ENCODE measurements around the gene VOPP1.
"Not testable (repeated sequence)": the region's sequence is repeated elsewhere in the genome, so short reads cannot be mapped to it uniquely, and the experiment has no call there.

The VOPP1 gene

DNA sequence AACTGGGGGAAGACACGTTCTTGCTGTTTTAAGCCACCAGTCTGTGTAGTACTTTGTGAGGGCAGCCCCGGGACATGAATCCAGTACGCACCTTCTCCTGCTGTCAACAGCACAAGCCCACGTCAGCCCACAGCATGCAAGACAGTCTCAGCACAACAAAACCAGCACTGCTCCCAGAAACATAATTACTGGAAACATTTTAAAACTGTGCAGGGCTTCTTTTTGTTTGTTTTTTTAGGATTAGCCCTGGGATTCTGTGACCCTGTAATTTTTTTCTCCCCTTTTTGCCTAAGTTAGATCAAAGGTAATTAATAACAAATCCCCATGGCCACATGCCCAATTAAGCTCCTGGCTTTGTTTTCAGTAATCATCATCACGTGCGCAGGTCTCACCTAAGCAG is 87.5 kb downstream of the VOPP1 start:
- no peak for DNase-seq

DNA sequence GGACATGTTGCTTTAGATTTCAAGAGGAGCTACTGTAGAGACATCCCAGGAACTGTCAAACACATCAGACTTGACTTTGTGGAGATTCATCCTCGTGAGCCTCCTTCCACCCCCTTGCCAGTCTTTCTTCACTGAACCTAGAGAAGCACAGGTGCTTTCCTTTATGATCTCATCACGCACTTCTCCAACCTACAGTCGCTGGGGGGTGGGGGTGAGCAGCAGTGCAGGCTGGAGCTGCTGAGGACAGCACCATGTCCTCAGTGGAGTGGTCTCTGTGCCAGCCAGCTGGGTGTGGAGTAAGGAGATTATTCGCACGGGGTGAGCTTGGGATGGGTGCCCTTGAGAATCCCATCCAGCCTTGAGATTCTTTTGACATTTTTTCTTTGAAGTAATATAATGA is 88.1 kb downstream of the VOPP1 start:
- no peak for DNase-seq

DNA sequence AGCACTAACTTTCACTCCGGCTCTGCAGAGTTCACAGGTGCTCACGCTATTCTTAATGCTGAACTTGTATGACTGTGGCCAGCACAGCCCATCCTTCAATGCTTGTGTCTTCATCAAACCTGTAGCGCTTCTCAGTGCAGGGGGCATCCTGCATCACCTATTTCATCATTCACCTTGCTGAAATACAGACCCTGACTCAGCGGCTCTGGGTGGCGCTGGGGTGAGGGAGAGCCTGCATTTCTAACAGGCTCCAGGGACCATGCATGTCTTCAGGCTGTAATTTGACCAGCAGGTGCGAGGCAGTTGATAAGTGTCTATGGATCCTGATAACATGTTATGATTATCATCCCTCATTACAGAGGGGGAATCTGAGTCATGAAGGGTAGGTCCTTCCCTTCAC is 89.3 kb downstream of the VOPP1 start:
- DNase-seq: no peak

DNA sequence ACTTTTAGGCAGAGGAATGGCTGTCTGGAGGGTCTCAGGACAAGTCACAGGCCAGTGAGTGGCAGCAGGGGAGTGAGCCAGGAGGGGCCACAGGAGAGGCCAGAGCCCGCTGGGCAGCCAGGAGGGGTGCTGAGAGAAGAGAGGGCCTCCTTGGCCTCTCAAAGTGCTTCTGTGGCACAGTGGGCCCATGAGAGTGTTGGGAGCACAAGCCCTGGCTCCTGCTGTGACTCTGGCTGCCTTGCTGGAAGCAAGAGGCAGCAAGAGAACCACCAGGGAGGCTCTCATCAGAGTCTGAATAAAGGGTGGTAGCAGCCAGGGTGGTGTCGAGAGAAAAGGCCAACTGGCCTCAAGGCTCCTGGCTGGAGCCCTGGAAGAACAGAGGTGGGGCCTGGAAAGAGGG is 91.1 kb downstream of the VOPP1 start:
- no peak for DNase-seq

DNA sequence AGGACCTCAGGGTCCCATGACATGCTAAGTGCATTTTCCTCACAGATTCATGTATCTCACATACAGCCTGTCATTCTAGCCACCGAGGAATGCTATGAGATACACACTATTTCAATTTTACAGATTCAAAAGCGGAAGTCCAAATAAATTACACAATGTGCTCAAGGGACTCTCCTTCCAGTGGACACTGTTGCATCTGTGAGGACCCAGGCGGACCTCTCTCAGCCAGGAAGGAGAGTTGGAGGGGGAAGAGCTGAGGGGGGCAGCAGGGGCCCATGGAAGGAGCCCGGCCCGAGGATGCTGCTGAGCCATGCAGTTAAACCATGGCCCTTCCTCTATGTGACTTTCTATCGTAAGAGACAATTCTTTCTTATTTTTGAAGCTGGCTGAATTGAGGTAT is 93.6 kb downstream of the VOPP1 start:
- DNase-seq: no peak

DNA sequence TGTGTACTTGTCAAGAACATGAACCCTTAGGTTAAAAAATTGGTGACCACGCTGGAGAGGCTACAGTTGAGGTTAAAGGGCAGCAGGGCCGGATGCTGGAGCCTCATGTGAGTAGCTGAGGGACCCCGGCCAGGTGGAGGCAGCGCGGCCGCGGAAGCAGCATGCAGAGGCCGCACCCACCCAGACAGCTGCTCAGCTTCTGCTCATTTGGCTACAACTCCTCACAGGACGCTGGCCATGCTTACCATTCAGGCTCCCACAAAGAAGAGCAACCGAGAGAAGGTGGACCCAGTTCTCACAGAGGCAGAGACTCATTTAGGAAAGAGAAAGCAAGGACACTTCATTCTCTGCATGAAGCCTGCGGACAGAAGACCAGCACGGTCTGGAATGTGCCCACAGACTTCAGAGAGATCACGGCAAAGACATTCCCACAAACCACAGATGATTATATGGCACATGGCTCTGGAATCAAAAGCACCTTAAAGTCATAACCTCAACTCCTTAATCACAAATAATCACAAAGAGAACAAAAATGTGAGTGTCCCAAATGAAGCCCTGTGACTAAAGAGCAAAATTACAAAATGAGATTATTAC is 94.4 kb downstream of the VOPP1 start:
- DNase-seq: peak; percentile 94

DNA sequence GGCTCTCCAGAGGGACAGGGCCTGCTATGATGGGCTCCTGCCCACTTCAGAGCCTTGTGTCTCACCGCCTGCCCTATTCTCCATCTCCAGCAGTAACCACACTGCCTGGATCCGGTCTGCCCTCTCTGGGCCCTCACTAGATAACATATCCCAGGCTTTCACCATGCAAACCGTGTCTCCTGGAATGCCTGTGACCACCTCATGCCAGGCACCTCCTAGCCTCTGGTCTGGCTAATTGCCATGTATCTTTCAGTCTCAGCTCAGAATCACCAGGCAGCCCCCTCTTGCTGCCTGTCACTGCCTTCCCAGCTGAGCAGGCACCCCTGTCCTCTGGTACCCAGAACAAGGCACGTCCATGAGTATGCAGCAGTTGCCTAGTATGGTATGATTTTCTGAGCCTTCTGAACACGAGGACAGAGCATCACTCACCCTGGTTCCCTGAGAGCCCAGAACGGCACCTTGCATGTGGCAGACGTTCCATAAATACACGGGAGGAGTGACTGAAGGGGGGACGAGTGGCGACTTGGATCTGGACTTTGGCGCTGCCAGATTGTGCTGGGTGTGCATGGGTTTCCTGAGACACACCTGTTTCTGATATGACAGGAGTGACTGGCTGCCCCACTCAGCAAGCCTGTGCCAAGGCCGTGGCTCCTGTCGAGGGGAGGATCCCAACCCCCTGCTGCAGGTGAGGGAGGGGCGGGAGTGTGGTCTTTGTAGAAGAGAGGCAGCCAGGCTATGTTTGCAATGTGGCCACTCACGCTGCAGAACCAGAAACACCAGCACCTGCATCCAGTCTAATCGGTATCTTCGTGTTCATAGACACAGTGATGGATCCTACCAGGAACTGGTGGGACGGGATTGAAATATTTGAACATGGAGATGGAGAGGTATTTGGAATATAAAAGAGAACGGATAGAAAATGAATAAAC is 95.2 kb downstream of the VOPP1 start:
- DNase-seq: no peak

DNA sequence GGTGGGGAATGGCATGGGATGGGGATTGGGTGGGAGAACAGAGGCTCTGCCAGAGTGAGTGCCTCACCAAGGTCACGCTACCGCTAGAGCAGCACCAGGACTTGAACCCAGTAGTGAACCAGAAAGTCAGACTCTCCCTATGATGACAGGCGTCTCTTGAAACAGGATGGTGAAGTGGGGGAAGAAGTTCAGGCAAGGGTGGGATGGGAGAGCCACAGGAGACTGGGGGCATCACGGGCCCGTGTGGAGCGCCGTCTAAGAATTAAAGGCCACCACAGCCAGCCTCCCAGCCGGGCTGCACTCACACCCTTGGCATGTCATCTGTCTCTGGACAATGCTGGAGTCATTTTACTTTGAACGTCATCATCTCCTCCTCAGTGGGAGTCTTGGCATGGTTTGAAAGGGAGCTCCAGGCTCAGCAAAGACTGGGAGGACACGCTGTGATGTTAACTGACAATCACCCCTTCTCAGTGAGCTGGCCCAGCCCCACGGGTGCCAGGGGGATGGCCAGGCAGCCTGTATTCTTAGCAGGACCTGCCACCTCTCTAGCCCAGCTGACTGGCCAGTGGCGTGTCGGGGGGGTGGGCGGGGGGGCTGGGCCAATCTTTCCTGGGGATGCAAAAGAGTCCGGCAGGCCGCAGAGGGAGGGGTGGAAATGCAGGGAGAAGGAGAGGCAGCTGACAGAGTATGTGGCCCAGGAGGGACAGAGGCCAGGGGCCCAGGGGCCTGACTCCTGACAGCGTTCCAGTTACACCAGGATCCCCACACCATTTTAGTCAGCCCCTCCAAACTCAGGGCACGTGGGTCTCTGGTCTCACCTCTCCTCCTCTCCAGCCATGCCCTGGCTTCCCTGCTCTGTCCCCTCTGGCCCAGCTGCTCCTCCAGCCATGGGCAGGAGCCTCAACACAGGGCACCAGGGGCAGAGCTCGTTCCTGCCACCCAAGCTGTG is 96.2 kb downstream of the VOPP1 start:
- no peak for DNase-seq

DNA sequence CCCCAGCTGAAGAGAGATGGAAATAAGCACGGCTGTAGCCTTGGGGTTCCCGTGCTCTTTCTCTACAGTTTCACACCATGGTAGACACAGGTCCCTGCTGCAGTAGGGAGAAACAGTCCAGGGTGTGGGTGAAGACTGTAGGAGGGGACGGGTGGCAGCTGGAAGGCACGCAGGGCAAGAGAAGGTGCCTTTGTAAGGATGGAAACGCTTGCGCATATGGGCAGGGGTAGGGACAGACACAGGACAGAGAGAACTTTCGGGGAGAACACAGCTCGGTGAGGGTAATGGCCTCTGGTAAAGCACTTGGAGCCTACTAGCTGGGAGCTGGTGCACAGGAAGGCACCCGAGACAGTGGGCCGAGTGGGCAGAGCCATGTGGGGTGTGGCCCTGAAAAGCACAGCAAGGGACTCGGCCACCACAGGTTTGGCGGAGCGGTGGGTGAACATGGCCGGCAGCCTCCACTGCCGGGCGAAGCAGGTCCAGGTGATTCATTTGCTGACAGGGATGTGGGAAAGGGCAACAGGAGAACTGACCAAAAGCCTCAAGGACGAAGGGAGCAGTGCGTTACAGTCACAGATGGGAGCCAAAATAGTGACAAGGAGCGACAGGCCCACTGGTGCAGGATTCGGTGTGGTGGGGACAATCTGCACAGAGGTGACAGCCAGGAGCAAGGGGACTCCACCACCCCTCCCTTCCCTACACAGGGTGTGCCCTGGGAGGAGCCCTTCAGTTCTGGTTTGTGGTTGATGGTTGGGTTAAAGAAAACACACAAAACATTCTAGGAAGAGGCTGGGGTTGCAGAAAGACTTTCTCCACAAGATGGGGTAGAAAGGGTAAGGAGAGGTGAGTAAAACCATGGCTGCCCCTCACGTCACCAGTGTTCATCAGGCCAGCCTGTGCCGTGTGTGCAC is 97.1 kb downstream of the VOPP1 start:
- DNase-seq: no peak

DNA sequence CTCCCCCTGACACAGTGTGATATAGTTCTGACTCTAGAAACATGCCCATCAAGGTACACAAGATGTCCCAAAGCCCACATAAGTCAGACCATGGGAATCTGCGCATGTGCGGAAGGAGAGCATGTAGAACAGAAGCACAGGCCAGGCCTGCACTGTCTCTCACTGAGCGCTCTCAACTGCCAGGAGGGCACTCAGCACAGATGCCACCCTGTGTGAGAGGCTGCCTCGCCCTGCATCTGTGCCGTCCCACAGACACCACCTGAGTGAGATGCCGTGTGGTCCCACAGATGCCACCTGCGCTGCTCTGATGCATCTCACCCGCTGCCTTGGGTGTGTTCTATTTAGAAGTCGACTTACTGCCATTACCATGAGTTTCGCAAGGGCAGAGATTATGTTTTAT is 98.4 kb downstream of the VOPP1 start:
- no peak for DNase-seq

DNA sequence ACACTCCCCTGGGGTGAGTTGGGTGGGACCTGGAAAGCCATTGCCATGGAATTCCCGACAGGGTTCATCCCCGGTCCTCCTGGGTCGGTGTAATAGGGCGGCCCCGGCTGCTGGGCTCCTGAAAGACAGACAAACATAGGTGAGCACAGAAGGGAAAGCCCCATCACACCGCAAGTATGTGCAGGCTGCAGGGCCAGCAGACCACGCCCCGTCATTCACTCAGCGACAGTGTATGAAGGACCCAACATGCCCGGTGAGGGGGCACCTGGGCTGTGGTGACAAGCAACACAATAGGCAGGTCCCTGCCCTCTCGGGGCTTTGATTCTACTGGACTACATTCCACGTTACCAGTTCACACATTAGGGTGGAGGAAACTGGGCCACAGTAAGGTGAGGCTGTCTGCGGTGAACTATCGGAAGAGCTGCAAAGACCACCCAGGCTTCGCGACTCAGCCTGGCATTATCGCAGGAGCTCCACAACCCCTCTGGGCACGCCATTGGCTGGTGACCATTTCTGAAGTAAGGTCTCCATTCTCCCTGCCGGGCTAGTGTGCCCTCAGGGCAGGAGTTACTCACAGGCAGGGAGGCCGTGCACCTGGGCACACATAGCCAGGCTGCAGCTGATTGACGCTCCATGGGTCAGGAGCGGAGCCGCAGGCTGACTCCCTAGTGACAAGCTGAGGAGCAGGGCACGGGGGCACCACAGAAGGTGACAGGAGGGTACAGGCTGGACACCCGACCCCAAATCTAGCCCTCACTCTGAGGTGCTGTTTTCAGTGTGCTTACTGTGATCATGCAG is 99.2 kb downstream of the VOPP1 start:
- no peak for DNase-seq

DNA sequence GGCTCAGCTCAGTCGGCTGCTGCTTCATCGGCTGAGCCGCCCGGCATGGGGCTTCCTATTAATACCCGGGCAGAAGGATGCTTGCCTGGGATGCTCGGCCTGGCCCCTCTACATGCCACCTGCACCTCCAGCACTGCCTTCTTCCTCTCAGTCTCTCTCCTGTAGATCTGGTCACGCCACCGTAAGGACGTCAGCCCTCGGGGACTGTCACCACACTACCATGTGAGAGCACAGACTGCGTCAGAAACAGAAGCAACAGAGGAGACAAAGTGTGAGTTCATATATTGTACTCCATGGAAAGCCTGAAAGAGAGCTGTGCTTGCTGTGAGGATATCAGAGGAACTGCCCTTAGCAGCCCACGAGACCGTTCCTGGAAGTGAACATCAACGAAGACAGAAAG is 99.9 kb downstream of the VOPP1 start:
- not testable (repeated sequence) for DNase-seq

DNA sequence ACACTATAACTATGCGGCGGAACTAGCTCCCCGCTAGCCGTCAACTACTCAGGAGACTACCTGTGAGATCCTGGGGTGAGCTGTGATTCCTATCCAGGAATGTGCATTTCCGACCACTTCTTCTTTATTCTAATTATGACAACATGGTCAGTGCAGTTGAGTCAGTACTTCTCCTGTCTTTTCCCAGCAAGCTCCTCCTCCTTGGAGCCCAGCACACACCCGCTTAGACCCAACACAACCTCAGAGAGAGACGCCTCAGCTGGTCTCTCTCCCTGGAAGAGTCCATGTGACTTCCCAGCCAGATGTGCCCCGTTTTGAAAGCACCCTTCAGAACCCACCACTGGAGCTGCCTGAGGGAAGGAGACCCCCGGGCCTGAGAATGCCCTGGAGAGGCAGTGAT is 100.7 kb downstream of the VOPP1 start:
- DNase-seq: not testable (repeated sequence)

DNA sequence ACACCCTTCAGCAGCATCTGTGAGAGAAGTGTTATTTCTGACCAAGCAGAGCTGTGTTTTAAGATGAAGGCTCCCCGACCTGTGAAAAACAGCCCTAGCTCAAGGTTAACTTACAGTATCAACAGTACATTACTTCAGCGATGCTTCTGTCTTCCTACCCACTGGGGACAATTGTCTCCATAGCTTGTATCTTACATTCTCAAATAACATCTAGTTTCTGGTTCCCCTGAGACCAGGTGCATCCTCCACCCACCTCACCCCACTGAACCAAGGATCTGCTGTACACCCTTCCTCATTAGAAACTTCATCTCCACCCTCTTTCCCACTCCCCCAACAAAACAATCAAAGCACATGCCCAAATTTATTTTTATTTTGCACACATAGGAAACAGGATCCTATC is 102.0 kb downstream of the VOPP1 start:
- DNase-seq: no peak

DNA sequence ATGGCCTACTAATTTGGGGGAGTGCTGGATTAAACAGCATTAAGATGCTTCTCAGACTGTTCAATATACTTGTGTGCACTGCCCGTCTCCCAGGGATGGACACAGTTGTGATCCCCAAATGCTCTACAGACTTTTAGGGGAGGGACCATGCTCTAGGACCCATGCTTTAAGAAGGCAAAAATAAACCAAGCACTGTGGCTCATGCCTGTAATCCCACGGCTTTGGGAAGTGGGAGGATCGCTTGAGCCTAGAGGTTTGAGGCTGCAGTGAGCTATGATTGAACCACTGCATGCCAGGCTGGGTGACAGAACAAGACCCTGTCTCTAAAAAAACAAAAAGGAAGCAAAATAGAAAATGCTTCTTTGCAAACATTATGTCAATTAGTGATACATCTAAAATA is 102.6 kb downstream of the VOPP1 start:
- no peak for DNase-seq

DNA sequence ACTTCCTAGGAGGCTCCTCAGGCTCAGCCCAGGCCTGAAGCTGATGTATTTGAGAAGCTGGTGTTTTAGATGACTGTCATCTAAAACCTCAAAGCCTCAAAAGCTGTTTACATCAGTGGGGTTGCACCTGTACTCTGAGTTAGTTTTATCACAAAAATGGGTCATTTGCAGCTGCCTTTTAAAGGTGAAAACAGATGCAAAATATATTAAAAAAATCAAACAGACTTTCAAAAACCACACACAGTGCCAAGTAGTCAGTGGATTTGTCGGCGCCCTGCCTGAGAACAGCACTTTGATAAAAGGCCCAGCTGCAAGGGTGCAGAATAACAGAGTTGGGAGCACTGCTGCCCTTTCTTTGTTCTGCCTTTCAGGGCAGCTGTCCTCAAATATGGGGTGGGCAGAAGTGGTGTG is 103.0 kb downstream of the VOPP1 start:
- no peak for DNase-seq

DNA sequence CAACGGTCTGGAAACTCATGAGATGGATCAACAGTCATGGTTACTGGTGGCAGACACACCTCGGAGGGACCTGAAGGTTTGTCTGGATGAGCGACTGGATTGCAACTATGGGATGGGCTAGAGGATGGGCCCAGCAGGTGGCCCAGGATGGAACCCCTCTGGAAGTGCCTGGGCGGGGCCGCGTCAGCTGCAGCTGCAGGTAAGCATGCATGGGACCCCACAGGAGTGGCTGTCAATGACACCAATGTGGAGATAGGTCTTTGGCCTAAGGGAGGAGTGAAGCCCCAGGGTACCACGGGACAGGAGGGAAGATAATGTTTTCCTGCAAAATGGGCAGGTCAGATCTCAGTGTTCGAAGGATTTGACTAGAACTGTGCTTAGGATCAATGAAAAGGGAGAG is 103.8 kb downstream of the VOPP1 start:
- DNase-seq: no peak

DNA sequence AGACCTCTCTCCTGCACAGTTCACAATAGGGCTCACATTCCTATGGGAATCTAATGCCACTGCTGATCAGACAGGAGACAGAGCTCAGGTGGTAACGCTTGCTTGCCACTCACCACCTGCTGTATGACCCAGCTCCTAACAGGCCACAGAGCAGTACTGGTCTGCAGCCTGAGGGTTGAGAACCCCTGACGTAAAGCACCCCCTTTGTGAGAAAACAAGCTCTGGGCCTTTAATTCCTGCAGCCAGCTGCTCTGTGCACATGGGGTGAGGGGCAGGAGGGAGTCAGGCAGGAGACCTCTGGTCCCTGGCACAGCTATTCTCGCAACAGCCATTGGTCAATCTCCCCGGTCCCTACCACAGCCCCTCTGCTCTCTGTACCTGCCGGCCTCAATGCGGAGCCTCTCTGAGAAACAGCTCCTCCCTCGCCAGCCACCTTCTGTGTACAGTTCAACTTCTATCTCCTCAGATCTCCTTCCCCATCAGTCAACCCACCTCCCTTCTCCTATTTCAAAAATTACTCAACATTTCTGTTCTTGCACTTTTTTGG is 105.2 kb downstream of the VOPP1 start:
- no peak for DNase-seq

DNA sequence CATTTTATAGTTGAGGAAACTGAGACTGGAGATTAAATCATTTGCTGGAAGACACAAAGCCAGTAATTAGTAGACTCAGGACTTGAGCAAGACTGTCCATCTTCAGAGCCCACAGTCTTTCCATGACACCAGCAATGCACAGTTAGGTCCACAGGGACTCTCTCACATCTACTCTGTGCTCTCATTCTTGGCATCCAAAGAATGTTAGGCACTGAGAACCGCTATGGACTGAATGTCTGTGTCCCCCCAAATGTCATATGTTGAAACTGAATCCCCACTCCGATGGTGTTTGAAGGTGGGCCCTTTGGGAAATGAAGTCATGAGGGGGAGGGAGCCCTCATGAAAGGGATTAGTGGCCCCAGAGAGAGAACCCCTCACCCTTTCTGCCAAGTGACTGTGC is 106.6 kb downstream of the VOPP1 start:
- no peak for DNase-seq

DNA sequence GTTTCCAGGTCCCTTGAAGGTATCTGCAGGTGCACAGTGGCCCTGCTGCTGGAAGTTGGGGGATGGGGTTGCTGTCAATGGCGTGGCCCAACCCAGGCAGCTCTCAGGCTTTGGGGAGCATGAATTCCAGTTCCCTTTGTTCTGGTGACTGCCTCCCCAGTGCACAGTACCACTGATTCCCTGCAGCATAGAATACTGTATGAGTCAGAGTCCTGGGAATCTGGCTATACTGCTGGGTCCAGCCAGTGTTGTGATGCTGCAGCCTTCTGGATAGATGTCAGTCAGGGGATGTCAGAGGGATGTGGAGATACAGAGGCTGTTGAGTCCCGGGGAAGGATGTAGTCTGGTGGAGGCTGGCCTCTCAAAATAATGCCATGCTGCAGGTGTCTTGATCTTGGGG is 107.9 kb downstream of the VOPP1 start:
- no peak for DNase-seq

DNA sequence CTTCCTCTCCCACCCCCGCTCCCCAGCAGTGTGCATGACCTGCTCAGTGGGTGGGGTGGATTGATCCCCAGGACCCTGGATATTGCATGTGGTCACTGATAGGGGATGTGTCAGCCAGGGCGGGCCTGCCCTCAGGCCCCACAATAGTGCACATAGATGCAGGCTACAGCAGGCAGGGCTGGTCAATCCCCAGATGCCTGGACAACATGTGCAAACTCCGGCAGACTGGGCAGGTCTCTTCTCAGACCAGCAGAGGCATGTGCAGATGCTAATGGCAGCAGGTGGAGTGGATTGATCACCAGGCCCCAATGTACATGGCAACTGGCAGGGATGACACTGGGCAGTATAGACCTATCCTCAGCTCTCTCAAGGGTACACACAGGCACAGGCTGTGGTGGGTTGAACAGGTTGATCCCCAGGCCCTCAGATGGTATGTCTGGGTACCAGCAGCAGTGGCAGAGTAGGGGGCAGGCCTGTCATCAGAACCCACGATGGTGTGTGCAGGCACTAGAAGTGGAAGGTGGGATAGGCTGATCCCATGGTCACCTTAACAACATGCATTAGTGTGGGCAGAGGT is 108.5 kb downstream of the VOPP1 start:
- no peak for DNase-seq
